Measurements from ENCODE around the gene PCBP3.

GRCh38 chr21:45844181-45844580 lies 200.7 kb downstream of the PCBP3 start:
- TF ChIP-seq POLR2A (IDR thresholded peaks at IDR 0.05) = no peak
- no peak for TF ChIP-seq CTCF (IDR thresholded peaks at IDR 0.05)
